PC-9 (cell line): ENCODE measurements around the gene MEX3A.

Experiments used
- EZH2 ChIP-seq: fragments of 200-600 bp; sonication (generic); IDR thresholded peaks from 2 replicates; pipeline ENCODE4 v1.8.0; 2017; ENCODE audit warnings: antibody characterized with exemption, low read depth
- TF ChIP-seq, protein P1 (sequence below): fragments of 200-600 bp; sonication (generic); conservative IDR thresholded peaks from 2 replicates; pipeline ENCODE4 v1.6.1; 2017; ENCODE audit warnings: mixed run types, antibody characterized with exemption, mild to moderate bottlenecking, moderate library complexity

DNA sequence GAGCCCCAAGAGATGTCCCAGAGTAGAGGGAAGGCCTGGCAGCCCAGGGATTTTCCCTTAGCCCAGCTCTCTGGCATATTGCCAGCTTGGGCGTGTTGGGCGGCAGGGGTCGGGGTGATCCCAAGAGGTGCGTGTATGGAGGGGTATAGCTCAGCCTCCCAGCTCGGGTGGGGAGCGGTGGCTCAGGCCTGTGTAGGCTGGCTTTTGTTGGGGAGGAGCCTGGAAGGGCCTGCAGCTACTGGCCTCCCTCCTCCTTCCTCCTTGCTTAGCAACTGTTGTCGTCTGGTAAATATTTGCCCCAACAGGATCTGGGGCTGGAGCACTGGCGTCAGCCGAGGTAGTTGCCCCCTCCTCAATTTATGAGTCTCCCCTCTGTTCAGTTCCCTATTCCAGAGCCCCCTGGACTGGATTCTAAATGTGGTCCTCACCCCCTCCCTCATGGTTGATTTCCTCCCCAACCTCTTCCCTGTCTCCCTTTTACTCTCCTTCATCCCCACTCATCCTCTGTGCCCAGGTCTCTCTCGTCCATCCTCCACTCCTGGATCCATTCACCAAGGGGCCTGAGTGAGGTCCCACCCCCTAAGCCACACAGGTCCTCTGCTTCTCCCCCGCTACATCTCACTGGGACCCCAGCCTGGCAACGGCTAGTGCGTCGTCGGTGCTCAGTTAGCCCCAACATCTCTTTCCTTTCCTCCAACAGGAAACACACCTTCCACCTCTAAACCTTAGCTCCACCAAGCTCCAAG is 22.0 kb upstream of the MEX3A start:
- TF ChIP-seq EZH2, result no peak
- TF ChIP-seq, protein P1, sequence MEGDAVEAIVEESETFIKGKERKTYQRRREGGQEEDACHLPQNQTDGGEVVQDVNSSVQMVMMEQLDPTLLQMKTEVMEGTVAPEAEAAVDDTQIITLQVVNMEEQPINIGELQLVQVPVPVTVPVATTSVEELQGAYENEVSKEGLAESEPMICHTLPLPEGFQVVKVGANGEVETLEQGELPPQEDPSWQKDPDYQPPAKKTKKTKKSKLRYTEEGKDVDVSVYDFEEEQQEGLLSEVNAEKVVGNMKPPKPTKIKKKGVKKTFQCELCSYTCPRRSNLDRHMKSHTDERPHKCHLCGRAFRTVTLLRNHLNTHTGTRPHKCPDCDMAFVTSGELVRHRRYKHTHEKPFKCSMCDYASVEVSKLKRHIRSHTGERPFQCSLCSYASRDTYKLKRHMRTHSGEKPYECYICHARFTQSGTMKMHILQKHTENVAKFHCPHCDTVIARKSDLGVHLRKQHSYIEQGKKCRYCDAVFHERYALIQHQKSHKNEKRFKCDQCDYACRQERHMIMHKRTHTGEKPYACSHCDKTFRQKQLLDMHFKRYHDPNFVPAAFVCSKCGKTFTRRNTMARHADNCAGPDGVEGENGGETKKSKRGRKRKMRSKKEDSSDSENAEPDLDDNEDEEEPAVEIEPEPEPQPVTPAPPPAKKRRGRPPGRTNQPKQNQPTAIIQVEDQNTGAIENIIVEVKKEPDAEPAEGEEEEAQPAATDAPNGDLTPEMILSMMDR, result no peak
